NCI-H226 (cell line): Measurements from ENCODE around the gene CLDN10.

ENCODE experiments used
- DNase-seq: peaks from one replicate; pipeline ENCODE4 v3.0.0-alpha.2; 2015

Gene CLDN10

GRCh38 chr13:95603887-95604555 lies 51.5 kb downstream of the CLDN10 start:
- peak; percentile 19 for DNase-seq

- no peak for DNase-seq
Observed at GRCh38 chr13:95604556-95604915, 52.0 kb downstream of the CLDN10 start.

GRCh38 chr13:95605448-95606125 lies 53.1 kb downstream of the CLDN10 start:
- no peak for DNase-seq

- DNase-seq = peak; percentile 56
Observed at GRCh38 chr13:95607366-95607765, 54.8 kb downstream of the CLDN10 start.

- DNase-seq = no peak
Observed at GRCh38 chr13:95608640-95609323, 56.3 kb downstream of the CLDN10 start.

- DNase-seq = peak; percentile 30
Observed at GRCh38 chr13:95614641-95615245, 62.2 kb downstream of the CLDN10 start.

GRCh38 chr13:95615539-95615938 lies 63.0 kb downstream of the CLDN10 start:
- DNase-seq = no peak

GRCh38 chr13:95620030-95620824 lies 67.7 kb downstream of the CLDN10 start:
- no peak for DNase-seq

- no peak for DNase-seq
Observed at GRCh38 chr13:95620825-95621498, 68.4 kb downstream of the CLDN10 start.

- DNase-seq = no peak
Observed at GRCh38 chr13:95623141-95623540, 70.6 kb downstream of the CLDN10 start.

- DNase-seq = peak; percentile 9
Observed at GRCh38 chr13:95624020-95624419, 71.5 kb downstream of the CLDN10 start.

GRCh38 chr13:95626768-95627167 lies 74.2 kb downstream of the CLDN10 start:
- DNase-seq = no peak

GRCh38 chr13:95627590-95627989 lies 75.1 kb downstream of the CLDN10 start:
- no peak for DNase-seq

GRCh38 chr13:95628488-95628887 lies 76.0 kb downstream of the CLDN10 start:
- DNase-seq = no peak

GRCh38 chr13:95629071-95629470 lies 76.6 kb downstream of the CLDN10 start:
- DNase-seq = no peak
